TTC549 (cell line): ENCODE results near the gene CCDC180.
"Not testable (repeated sequence)": the region's sequence is repeated elsewhere in the genome, so short reads cannot be mapped to it uniquely, and the experiment has no call there.

Source experiments
- FAIRE-seq: peaks from 2 replicates; lab custom pipeline; 2012; peaks lifted over from hg19 to GRCh38; lab: Jason Lieb, UNC

CCDC180 gene

DNA sequence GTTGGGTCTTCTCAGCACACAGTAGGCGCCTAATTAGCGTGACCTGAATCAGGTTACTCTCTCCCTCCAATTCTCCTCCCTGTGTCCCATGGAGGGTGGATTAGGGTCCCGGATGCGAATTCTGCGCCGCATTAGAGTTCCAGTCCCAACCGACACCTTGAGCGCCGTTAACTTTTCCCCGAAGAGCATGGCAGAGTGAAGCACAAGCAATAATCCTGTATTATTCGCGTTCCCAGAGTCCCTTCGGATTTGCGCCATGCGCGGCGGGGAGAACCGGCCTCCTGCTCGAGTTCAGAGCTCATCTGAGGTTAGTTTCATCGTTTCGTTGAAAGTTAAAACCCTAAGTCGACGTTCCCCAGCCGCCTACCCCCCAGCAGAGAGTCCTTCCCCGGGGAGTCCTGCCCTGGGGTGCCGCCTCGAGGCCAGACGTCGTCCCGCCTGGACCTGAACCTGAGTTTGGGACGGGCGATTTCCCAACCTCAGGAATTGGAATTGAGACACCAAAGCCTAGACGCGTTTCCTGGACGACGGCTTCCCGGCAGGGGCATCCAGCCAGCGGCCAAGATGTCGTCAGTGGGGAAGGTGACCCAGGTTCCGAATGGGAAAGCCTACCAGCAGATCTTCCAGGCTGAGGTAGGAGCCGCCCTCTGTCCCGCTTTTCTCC, at the start of gene CCDC180:
Gene CCDC180, plus strand, starts transcription at position 160 of the 664 bp plus-strand sequence. Its CDS starts 405 bp downstream, at position 565.
- FAIRE-seq: no peak

DNA sequence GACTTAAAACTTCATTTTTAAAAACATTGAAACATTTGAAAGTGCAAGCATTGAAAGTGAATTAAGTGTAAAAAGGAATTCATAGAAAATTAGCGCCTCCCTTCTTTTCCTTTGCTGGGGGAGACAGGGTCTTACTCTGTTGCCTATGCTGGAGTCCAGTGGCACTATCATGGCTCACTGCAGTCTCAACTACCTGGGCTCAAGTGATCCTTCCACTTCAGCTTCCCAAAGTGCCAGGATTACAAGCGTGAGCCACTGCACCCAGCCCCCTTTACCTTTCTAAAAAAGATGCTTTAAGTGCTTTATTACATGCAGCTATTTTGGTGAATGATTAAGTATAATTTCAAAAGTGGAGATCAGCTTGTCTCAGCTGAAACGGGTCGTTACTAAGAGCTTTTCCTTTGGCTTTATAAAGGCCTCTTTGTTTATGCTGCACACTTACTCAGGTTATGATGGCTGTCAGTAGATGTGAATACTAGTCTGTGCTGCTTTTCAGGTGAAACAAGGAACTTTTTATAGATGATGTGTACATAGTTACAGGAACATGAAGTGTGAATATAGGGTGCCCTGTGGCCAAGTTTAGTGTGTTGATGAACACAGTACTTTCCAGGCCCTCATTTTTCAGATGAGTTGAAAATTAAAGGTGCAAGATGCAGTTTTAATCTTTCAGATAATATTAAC, 47.5 kb upstream of the CCDC180 start:
- not testable (repeated sequence) for FAIRE-seq

DNA sequence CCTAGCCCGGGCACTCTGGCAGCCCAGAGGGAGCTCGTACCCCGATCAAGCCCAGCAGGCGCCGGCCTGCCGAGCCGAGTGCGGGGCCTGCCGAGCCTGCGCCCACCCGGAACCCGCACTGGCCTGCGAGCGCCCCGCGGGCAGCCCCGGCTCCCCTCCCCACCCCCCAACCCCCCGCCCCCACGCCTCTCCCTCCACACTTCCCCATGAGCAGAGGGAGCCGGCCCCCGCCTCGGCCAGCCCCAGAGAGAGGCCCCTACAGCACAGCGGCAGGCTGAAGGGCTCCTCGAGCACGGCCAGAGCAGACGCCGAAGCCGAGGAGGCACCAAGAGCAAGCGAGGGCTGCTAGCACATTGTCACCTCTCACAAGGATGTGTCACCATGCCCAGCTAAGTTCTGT, 36.2 kb upstream of the CCDC180 start:
- FAIRE-seq: no peak

DNA sequence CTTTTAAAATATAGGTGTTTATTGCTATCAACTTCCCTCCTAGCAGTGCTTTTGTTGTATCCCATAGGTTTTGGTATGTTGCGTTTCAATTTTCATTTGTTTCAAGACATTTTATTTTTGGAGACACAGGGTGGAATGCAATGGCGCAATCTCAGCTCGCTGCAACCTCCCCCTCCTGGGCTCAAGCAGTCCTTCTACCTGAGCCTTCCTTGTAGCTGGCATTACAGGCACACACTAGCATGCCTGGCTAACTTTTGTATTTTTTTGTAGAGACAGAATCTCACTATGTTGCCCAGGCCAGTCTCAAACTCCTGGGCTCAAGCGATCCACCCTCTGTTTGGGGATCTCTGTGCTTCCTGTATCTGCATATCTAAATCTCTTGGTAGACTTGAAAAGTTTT, 35.4 kb upstream of the CCDC180 start:
- no peak for FAIRE-seq

DNA sequence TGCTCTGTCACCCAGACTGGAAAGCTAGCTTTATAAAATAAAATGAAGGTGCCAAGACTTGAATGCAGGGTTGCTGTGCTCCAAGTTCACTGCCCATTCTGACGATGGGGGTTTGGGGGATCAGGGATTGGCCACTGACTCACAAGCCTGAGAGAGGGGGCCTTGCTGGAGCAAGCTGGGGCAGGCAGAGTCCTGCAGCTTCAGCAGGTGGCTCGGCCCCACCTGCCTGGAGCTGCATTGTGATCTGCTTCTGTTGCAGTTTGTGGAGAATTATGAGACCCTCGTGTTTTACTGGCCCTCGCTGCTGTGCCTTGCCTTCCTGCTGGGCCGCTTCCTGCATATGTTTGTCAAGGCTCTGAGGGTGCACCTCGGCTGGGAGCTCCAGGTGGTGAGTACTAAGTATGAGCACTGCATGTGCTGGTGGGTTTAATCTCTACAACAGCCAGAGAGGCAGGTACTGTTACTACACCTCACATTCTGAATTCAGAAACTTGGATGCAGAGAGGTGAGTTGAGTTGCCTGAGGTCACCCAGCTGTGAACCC, 31.1 kb upstream of the CCDC180 start:
- no peak for FAIRE-seq

DNA sequence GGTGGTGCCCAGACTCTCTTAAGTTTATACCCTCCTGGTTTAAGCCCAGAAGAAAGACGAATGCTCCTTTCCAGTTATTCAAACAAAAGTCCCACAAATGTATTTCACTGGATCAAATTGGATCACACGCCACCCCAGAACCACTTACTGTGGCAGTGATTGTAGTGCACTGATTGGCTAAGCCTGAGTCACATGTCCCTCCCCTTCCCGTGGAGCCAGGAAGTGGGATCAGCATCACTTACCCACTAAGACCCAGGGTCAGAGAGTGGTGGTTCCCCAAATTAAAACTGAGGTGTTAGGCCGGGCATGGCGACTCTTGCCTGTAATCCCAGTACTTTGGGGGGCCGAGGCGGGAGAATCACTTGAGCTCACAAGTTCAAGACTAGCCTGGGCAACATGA, 29.5 kb upstream of the CCDC180 start:
- FAIRE-seq: no peak

DNA sequence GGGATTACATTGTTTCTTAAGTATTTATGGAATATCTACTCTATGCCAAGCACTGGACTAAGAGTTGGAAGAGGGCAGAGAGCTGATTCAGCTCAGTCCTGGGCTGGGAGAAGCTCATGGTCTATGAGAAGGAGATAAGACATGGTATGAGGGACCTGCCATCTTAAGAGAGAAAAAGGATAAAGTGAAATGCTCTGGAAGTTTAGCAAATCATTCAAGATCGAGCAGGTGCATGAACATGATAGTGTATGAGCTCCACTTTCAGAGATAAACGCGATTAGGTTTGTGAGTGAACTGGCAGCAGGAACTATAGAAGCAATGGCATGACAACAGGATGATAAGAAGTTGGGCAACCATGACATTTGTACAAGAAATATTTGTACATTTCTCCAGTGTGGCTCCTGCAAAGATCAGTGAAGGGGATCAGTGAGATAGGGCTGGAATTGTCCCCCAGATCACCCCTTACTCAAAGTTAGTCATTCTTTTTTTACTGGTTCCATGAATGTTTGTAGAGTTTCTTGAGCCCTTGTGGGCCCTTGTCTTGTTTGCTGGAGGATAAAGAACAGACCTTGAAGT, 26.6 kb upstream of the CCDC180 start:
- no peak for FAIRE-seq

DNA sequence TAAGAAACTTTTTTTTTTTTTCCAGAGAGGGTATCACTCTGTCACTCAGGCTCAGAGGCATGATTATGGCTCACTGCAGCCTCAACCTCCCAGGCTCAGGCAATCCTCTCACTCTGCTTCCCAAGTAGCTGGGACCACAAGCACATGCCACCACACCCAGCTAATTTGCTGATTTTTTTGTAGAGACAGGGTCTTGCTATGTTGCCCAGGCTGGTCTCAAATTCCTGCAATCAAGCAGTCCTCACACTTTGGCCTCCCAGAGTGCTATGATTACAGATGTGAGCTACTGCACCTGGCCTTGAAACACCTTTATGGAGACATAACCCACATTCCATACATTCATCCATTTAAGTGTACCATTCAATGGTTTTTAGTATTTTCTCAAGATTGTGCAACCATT, 23.7 kb upstream of the CCDC180 start:
- no peak for FAIRE-seq

DNA sequence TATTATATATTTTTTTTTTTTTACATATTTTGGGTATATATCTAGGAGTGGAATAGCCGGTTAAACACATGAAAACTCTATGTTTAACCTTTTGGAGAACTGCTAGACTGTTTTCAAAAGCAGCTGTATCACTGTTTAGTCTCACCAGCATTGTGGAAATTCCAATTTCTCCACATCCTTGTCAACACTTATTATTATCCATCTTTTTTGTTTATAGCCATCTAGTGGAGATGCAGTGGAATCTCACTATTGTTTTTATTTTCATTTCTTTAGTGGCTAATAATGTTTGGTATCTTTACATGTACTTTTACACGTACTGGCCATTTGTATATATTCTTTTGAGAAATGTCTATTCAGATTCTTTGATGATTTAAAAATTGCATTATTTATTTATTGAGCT, 22.7 kb upstream of the CCDC180 start:
- FAIRE-seq: no peak

DNA sequence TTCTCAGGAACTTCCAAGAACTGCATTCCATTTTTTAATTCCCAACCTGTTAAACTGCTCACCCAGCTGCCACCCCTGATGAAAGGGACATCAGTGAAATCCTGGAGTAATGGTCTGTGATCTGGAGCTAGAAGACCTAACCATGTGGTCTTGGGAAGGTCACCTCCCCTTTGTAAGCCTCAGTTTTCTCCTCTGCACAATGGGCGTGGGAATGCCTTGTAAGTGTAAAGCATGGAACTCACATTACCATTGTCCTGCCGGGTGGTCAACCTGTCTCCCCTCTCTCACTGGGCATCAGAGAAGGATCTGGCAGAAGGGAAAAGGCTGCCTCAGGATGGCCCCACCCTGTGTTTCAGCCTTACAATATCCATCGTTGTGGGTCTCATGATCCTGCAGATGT, 15.3 kb upstream of the CCDC180 start:
- FAIRE-seq: no peak

DNA sequence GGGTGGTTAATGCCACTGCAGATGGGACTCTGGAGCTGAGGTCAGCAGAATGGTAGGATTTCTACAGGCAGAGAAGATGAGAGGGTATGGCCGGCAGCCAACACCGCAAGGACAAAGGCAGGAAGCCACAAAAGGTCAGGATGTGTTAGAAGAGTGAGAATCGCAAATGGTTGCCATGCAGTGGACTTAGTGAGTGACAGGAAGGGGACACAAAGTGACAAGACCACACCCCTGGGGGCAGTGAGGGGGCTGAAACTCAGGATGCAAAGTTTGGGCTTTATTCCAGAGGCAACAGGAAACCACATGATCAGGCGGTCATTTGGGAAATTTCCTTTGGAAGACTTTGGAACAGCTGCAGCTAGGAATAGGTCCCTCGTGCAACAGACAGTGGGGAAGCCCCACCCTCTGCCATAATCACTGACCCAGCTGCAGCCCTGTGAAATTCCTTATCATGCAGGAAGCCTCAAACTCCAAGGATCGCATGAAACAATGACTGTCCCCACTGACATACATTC, 14.2 kb upstream of the CCDC180 start:
- FAIRE-seq: no peak

DNA sequence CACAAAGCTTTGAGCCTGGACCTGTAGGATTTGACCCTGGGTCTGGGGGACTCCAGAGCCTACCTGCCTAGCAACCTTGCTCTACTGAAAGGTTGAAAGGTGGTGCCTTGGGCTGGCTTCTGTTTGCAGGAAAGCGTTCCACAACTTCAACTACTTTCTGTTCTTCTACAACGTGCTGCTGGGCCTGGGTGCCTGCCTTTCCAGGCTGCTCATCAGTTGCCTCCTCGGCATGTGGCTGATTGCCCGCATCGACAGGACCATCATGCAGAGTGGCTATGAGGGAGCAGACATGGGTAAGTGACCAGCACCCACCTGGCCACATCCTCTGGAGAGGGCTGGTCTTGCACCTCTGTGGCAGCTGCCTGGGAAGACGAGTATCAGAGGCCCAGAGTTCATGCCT, 13.6 kb upstream of the CCDC180 start:
- no peak for FAIRE-seq

DNA sequence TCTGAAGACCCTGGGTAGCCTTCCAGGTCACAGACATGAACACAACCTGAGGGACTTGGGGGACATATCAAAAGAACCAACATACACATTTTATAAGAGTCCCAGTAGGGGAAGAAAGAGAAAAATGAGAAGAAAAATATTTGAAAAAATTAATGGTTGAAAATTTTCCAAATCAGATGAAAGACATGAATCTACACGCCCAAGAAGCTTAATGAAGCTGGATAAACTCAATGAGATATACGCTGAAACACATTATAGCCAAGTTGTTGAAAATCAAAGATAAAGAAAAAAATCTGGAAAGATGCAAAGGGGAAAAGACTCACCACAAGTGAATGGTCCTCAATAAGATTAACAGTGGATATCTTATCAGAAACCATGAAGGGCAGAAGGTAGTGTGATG, 9.6 kb upstream of the CCDC180 start:
- FAIRE-seq: no peak

DNA sequence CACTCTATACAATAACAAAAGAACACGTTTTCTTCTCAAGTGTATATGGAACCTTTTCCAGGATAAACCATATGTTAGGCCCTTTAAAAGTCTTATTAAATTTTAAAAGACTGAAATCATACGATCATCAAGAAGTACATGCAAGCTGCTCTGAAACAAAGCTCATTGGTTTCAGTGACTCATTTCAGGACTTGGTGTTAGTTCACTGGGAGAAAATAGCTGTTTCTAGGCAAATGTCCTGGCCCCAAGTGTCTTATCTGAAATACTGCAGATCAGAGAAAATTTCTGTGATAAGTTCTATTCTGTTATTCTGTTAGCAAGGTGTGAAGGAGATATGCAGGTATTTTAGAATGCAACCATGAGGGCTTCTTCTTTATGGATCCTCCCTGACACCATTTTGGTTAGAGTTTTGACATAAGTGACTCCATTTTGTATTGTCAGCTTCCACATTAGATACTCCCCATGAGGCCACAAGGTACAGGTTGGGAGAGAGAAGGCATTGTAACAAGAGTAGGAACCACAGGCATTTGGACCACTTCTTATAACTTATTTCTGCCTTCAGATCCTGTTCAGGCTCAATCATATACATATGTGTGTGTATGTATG, 7.5 kb upstream of the CCDC180 start:
- no peak for FAIRE-seq

DNA sequence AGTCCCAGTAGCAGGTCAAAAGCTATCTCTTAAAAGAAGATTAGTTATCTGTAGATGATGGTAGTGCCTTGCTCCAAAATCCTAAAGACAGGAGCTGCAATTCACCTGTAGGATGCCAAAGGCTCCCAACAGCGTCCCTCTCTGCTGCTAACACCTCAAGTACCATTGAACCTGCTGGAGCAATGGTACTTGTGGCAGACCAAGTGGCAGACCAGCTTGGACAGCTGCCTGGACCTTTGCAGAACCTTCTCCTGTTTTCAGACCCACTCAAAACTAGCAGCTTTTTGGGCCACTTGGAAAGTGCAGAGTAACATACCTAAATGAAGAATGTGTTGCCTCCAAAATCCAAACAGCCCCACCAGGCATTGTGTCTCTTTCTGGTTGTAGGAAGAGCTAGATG, 6.9 kb upstream of the CCDC180 start:
- FAIRE-seq: no peak

DNA sequence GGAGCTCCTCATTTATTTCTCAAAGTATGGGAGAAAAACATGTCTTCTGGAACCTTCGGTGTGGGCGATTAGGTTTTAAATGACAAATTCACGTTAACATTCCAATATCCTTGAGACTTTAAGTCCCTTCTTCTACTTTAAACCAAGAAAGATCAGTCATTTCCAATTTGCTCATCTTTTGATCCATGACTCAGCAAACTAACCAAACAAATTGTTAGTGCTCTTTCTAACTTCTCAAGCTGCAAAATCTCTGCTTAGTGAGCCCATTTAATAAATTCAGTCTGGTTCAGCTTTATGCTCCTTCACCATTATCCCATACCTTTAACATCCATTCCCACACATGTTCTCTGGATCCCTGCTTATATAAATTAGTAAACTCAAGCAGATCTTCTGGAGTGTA, 5.5 kb upstream of the CCDC180 start:
- FAIRE-seq: no peak

DNA sequence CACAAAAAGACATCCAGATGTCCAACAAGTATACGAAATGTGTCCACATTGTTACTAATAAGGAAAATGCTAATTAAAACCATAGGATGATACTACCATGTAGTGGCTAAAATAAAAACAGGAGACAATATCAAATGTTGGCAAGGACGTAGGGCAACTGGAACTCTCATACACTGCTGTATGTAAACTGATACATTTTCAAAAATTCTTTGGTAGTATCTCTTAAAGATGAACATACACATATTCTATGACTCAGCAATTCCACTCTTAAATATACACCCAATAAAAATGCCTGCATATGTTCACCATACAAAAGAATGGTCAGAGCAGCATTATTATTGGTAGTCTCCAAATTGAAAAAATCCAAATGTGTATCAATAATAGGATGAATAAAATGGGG, 2.9 kb upstream of the CCDC180 start:
- no peak for FAIRE-seq

DNA sequence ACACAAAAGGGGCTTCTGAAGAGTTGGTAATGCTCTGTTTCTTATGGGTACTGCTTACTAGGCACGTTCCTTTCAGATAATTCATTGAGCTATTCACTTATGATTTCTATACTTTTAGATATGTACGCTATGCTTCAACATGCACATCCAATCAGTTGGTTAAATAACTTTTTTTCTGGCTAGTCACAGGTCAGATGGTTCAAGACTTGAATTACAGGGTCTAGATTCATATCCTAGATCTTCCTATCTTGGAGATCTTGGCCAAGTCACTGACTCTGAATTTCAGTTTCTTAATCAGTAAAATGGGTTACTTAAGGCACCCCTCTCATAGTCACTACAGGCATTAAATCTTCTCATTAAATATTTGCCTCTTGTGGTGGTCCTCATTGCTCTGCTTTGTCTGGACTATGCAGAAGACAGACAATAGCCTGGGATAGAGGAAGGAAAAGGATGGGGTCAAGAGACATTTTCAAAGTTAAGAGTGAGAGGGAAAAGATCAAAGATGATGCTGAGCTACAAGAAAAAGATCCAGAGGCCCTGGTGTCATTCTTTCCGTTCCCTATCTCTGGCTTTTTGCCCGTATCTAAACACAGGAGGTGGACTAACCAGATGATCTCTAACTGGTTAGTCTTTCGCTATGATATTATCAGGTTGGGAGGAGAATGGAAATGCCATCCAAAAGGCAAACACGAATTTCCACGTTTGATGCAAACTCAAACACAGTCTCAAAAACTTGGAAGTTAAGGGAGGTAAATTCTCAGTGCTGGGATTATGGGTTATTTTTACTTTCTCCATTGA, 1.8 kb upstream of the CCDC180 start:
- FAIRE-seq: no peak

DNA sequence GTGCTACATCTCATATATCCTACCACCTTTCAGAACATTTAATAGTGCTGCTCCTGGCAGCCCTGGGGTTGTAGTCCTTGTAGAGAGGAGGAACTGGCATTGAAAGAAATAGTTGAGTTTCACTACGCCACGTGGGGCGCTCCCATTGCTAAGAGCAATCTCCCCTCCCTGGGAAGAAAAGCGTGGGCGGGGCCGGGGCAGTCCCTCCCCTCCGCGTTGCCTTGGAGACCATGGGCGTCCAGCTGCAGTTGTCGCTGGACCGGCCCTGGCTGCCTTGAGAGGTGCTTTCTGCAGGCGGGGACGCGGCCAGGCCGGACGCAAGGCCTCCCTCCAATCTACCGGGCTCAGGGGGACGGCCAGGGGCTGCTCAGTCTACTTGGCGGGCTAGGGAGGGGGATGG, 368 bp upstream of the CCDC180 start:
- FAIRE-seq: no peak

DNA sequence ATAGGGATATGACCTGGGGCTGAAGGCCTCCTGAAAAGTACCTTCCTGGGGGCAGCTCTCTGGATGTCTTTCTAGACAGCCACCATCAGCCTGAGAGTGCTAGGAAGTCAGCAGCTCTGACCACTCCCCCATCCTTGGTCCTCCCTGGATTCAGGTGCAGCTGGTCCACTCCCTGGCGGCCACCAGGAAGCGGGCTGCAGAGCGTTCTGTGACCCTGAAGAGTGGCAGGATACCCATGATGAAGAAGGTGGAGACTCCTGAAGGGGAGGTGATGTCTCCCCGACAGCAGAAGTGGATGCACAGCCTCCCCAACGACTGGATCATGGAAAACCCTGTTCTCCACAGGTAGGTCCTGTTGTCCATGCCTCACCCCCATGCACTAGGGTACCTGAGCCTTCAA, 1.8 kb downstream of the CCDC180 start:
- FAIRE-seq: no peak

DNA sequence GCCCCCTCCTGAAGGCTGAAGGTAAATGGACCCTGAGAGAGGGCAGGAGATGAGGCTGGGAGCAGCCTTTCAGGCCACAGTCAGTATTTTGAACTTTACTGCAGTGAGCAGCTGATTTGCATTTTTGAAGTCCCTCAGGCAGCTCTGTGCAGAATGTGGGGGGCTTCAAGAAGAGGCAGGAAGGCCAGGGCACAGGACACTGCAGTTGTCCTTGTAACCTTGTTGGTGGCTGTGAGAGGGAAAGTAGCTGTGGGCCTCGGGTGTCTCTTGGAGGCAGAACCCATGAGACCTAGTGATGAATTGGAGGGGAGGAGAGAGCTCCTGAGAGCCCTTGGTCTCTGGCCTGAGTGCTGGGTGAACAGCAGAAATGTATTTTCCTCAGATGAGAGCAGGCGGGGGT, 2.6 kb downstream of the CCDC180 start:
- no peak for FAIRE-seq

DNA sequence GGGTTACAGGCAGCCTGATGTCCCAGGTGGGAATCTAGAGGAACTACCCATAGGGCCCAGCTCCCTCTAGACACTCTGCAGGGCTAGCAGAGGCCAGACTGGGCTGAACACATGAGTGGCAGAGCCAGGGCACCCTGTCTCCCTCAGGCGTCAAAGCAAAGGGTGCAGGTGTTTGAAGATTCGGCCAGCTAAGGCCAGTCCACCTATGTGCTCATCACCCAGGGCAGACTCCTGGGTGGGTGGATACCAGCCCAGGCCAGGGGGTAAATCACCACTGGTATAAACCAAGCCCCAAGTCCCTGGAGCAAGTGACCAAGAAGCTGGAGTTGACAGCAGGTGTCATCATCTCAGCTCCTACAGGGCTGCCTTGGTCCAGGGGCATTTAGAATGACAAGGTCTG, 3.4 kb downstream of the CCDC180 start:
- FAIRE-seq: no peak
